Activated naive CD4-positive, alpha-beta T cell treated with anti-CD3 and anti-CD28 coated beads, Interleukin-2, amount 50 U/mL, for 24 hours (primary cell): ENCODE measurements around the gene CYP1A1.

Experiments
- H3K27ac Mint-ChIP-seq: one replicate; pipeline ENCODE4 v1.8.0; 2021; ENCODE audit warnings: mild to moderate bottlenecking, mixed read lengths
- H3K27me3 Mint-ChIP-seq: one replicate; pipeline ENCODE4 v1.8.0; 2021; ENCODE audit warnings: mixed read lengths
- H3K36me3 Mint-ChIP-seq: one replicate; pipeline ENCODE4 v1.8.0; 2021; ENCODE audit warnings: mixed read lengths
- H3K4me1 Mint-ChIP-seq: one replicate; pipeline ENCODE4 v1.8.0; 2021; ENCODE audit warnings: mixed read lengths
- H3K4me3 Mint-ChIP-seq: one replicate; pipeline ENCODE4 v1.8.0; 2021; ENCODE audit warnings: mild to moderate bottlenecking, mixed read lengths
- H3K9me3 Mint-ChIP-seq: one replicate; pipeline ENCODE4 v1.8.0; 2021; ENCODE audit warnings: mixed read lengths

The CYP1A1 gene

GRCh38 chr15:74680456-74680855 lies 44.9 kb downstream of the CYP1A1 start:
- Mint-ChIP-seq H3K27ac (no peak overlapping the region), H3K9me3 (peaks cover 4% of the 10 kb centered on the region), H3K27me3 (no peaks in the 10 kb centered on the region), H3K36me3 (peaks cover 17% of the 10 kb centered on the region), H3K4me1 (peaks cover 45% of the 10 kb centered on the region), H3K4me3 (no peak overlapping the region)

- H3K27ac Mint-ChIP-seq, result no peak overlapping the region
- no peak overlapping the region for H3K4me3 Mint-ChIP-seq
- no peaks in the 10 kb centered on the region for H3K27me3 Mint-ChIP-seq
- no peaks in the 10 kb centered on the region for H3K9me3 Mint-ChIP-seq
- H3K4me1 Mint-ChIP-seq, result peaks cover 33% of the 10 kb centered on the region
- peaks cover 15% of the 10 kb centered on the region for H3K36me3 Mint-ChIP-seq
Measured at GRCh38 chr15:74676801-74677200, 48.5 kb downstream of the CYP1A1 start.

- Mint-ChIP-seq H3K4me1 (peaks cover 15% of the 10 kb centered on the region), H3K9me3 (no peaks in the 10 kb centered on the region), H3K36me3 (peaks cover 10% of the 10 kb centered on the region), H3K4me3 (no peak overlapping the region), H3K27ac (no peak overlapping the region), H3K27me3 (no peaks in the 10 kb centered on the region)
Measured at GRCh38 chr15:74674161-74674560, 51.2 kb downstream of the CYP1A1 start.

DNA sequence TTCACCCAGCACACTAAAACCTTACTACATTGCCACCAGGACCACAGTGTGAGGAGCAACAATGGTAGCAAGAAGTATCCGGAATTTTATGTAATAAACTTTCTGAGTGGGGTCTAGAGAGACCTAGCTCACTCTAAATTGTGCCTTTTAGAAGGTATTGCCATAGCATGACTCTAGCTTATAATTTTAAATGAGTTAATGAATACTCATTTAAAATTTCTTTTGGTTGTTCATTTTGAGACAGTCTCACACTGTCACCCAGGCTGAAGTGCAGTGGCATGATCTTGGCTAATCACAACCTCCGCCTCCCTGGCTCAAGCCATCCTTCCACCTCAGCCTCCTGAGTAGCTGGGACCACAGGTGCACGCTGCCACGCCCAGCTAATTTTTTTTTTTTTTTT lies 55.7 kb downstream of the CYP1A1 start:
- Mint-ChIP-seq H3K4me3 (no peak overlapping the region), H3K4me1 (peaks cover 26% of the 10 kb centered on the region), H3K36me3 (peaks cover 10% of the 10 kb centered on the region), H3K27ac (no peak overlapping the region), H3K9me3 (no peaks in the 10 kb centered on the region), H3K27me3 (no peaks in the 10 kb centered on the region)
